Uterus (tissue), 2 donors: ENCODE measurements around the gene SNX2.
A peak's percentile ranks its signal among the peaks of the same experiment; 100 is the strongest.

ENCODE experiments used
- POLR2A ChIP-seq, 2 donors: fragments of 450-650 bp; IDR thresholded peaks; one replicate each; pipeline ENCODE4 v1.6.1; 2016; ENCODE audit warnings: antibody characterized with exemption in 2 of 2, mild to moderate bottlenecking in 1 of 2, moderate library complexity in 1 of 2
- TF ChIP-seq, protein P1 (sequence below), 4 experiments: fragments of 200-600 bp in 2 of 4; fragments of 450-650 bp in 2 of 4; sonication (generic) in 2 of 4; IDR thresholded peaks; one replicate each; pipeline ENCODE4 v1.5.1; 2016 to 2019; ENCODE audit warnings: antibody characterized with exemption in 4 of 4, mild to moderate bottlenecking in 2 of 4, moderate library complexity in 1 of 4

DNA sequence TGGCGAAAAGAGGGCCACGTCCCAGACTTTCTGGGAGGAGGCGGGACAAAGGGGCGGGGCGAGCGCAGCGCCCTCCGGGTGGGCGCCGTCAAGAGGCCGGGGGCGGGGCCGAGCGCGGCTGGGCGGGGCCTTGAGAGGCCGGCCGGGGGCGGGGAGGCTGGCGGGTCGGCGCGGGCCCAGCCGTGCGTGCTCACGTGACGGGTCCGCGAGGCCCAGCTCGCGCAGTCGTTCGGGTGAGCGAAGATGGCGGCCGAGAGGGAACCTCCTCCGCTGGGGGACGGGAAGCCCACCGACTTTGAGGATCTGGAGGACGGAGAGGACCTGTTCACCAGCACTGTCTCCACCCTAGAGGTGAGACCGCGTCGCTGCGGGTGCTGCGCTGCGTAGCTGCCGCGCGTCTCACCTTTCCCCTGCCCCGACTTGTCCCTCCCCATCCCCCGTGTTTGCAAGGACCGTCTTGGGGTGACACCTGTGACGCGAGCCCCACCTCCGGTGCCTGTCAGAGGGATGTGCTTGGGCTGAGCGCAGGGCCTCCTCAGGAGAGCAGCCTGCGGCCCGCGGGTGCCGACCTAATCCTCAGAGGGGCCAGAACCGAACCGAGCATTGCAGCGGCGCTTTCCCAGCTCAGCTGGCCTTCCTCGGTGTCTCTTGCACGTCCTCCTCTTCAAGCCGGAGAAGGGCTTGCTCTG lies at the start of gene SNX2:
- TF ChIP-seq POLR2A (IDR thresholded peaks at IDR 0.05): peak; percentile 78 to 80
- TF ChIP-seq, protein P1, sequence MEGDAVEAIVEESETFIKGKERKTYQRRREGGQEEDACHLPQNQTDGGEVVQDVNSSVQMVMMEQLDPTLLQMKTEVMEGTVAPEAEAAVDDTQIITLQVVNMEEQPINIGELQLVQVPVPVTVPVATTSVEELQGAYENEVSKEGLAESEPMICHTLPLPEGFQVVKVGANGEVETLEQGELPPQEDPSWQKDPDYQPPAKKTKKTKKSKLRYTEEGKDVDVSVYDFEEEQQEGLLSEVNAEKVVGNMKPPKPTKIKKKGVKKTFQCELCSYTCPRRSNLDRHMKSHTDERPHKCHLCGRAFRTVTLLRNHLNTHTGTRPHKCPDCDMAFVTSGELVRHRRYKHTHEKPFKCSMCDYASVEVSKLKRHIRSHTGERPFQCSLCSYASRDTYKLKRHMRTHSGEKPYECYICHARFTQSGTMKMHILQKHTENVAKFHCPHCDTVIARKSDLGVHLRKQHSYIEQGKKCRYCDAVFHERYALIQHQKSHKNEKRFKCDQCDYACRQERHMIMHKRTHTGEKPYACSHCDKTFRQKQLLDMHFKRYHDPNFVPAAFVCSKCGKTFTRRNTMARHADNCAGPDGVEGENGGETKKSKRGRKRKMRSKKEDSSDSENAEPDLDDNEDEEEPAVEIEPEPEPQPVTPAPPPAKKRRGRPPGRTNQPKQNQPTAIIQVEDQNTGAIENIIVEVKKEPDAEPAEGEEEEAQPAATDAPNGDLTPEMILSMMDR (IDR thresholded peaks at IDR 0.05): peak in 1 of 4 experiments; percentile 10
